Cerebellar cortex (tissue), 1 donor: ENCODE data around the gene ADAM15.

Experiments used
- DNase-seq: peaks from one replicate; pipeline ENCODE4 v3.0.0-alpha.2; 2015; ENCODE audit warnings: low spot score

The ADAM15 gene

DNA sequence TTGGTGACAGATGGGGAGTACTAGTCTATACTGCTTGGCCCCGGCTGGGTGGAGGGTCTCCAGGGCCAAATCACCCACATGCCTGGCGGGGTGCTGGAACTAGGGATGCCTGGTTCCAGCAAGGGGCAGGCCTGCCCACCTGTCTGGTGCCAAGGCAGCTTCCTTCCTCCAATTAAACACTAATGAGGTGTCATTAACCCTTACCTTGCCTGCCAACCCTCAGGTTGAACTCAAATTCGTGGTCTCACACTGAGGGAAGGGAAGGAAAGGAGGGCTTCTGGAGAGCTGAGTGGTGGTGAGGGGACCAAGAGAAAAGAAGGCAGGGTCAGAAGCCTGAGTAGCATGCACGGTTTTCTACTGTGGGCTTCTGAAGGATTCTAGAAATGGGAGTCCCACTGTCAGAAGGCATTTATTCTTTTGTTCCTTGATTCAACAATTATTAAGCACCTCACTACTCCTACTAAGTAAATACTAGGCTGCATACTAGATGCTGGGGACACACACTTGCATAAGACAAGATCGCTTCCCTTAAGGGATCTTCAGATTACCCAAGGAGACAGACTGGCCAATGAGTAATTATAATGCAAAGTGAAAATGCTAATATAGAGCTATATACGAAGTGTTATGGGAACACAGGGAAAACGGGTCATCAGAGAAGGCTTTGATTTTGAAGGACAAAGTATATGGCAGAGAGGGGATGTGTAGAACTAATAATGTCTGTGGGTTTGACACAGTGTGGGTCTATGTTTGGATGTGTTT lies 21.6 kb downstream of the ADAM15 start:
- DNase-seq, result no peak

GRCh38 chr1:155073377-155074242 lies 22.5 kb downstream of the ADAM15 start:
- no peak for DNase-seq

DNA sequence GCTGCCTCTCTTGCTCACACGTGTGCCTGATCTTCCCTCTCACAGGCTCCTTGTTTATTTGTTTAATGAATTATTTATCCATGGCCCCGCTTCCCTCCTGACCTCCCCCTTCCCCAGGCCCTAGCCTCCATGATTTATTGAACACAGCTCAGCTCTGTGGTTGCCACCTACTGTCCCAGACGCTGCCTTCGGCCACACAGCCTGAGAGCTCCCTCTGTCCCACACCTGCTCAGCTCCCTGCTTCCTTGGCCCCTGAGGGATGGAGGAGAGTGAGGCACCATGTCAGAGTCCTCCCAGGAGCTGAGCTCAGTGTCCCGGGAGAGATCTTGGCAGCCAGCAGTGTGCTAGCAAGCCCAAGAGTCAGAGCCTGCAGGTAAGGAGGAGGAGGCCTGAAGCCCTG lies 24.4 kb downstream of the ADAM15 start:
- DNase-seq, result no peak

DNA sequence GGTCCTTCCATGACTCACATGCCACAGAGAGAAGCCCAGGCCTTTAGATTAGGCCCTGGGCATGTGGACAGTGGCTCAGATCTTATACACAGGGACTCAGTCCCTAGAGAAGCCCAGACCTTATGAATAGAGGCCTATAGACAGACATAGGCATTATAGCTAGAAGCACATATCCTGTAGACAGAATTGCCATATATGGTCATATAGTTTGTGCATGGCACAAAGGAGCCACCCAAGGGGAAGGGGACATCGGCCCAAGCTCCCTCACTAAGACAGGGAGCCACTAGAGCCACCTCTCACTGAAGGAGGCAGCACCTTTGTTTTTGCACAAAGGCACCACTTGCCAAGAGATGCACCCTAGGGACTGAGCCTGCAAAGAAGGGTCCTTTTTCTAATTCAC lies 25.3 kb downstream of the ADAM15 start:
- no peak for DNase-seq

DNA sequence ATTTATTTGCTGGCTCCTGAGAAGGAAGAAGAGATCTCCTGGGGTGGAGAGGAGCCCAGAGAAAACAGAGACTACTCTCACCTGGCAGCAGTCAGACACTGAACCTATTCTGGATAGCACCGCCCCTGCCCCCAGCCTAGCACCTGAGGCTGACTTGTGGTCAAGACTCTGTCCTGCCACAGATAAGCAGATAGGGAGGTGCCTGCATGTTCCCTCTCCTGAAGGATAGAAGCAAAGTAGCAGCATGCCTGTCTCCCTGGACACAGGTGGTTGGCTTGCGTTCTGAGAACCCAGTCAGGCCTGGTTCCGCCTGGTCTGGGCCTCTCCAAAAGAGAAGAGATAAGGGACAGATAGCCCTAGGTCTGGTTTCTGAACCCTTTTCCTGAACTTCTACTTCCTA lies 26.2 kb downstream of the ADAM15 start:
- no peak for DNase-seq

DNA sequence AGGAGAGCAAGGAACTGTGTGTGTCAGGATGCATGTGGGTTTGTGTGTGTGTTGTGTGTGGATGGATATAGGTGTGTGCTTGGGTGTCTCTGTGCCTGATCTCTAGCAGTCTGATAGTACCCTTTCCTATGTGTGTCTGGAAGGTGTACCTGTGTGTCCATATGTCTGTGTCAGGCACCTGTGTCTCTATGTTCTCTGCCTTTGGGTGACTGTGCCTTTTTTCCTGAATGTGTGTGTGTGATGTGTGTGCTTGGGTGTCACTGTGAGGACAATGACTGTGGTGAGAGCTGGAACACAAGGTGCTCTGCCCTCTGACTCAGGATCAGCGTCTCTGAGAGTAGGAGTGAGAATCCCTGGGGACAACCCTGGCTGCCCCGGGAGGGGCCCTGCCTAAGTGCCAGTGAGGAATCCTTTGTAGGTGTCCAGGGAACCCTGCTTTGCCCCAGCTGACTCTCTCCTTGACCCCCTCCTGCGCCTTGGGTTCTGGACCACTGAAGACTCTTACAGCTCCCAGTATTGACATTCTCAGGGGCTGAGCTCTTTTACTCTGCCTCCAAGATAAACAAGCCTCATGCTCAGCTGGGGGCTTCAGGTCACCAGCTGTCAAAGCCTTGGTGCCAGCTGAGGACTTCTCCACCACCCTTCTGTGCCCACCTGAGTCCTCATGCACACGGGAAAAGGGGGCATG lies 26.8 kb downstream of the ADAM15 start:
- DNase-seq, result no peak

DNA sequence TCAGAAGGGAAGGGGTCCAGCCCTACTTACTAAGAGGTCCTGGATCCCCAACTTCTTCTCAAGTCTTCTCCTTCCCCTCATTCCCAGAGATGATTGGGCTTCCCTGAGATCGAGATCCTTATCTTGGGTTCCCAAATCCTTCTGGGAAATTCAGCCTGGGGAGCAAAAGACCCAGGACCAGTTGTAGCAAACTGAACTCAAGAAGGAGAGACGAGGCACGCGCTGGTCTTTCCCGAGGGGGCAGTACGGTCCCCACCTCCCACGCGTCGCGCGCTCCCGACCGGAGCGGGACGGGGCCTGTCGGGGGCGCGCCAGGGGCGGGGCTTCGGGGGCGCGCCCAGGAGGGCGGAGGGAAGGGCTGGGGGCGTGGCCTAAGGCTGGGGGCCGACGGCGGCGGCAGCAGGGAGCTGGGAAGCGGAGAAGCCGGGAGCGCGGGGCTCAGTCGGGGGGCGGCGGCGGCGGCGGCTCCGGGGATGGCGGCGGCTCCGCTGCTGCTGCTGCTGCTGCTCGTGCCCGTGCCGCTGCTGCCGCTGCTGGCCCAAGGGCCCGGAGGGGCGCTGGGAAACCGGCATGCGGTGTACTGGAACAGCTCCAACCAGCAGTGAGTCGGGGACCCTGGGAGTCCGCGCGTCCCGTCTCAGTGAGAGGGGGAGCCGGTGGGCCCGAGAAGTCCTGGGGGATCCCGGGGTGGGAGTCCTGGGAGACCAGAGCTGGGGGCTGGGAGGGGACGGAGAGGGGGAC lies 27.5 kb downstream of the ADAM15 start, which contains the start of gene EFNA3:
EFNA3 (plus strand) TSS at position 369 of the 741 bp plus-strand sequence; CDS start at position 474, 105 bp downstream.
- no peak for DNase-seq

DNA sequence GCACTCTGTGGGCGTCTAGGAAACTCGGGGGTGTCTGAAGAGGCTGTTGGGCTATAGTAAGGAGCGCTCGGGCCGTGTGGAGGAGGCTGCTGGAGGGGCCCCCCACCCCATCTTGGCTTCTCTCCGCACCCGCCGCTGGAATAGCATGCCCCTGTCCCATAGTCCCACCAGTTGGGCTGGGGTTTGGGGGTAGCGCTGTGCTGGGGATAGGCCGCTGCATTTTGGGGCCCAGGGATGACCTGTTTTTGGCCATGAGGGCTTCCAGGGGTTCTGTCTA lies 28.0 kb downstream of the ADAM15 start:
- no peak for DNase-seq

DNA sequence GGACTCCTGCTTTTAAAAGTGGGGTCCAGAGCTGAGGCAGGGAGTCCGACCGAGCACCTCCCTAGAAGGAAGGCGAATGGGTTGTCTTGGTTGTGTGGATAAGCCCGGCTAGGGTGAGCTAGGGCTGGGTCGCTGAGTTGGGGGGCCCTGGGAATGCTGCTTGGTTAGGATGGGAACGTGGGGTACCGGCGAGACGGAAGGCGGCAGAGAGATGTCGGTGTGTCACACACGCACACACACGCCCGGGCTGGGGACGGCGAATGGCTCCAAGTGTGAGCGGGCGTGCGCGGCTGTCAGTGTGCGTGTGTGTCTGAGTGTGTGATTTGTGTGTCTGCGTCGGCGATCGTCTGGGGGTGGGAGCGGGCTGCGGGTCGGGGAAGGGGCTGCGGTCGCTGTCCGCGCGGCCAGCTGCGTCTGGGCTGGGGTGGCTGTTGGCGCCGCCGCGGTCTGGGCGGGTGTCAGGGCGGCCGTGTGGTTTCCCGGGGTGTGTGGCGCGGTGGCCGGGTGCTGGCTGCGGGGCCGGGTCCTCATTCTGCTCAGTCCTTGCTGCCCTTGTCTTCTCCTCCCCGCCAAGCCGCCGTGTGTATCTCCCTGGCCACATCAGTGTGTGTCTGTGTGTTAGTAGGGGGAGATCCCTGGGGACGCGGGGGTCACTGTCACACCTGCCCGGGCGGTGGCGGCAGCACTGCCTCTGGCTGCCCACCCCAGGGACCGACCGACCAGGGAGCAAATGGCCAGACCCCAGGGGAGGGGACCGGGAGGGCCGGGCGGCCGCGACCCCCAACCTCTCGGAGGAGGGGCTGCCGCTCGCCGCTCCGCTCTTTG lies 28.6 kb downstream of the ADAM15 start:
- no peak for DNase-seq

DNA sequence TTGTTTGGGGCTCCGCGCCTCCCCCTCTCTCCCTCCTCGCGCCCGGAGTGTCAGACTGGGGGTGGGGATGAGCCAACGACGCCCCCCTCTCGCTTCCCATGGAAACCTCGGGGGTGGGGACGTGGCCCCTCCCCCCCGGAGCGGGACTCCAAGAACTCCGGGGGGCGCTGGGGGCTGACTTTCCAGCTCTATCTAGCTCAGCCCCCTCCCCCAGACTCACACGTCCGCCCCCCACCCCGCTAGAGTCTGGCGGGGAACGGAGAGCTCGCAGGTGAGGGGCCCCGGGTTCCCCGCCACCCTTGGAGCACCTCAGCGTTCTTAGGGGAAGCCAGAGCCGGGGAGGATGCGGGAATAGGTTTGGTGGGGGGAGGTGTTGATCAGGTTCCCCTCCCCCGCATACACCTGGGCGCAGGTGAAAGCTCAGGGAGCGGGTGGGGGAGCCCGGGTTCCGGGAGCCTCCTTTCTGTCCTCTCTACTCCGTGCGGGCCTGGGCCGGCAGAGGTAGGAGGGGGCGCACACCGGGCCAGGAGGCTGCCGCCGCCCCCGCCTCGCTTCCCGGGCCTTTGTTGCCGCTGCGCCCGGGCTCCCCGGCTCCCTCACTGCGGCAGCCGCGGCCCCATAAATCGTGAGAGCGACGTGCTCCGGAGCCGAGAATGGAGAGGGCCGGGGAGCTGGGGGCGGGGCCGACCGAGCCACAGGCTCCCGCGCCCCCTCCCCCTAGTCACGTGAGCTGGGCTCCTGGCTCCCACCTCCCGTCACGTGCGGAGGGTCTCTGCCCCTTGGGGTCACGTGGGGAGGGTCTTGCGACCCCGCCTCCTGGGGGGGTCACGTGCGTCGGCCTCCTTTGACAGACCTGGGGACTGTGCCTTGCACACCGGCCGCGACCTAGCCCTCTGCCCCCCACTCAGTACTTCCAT lies 29.5 kb downstream of the ADAM15 start:
- DNase-seq, result no peak

GRCh38 chr1:155081472-155082300 lies 30.6 kb downstream of the ADAM15 start:
- DNase-seq, result no peak

DNA sequence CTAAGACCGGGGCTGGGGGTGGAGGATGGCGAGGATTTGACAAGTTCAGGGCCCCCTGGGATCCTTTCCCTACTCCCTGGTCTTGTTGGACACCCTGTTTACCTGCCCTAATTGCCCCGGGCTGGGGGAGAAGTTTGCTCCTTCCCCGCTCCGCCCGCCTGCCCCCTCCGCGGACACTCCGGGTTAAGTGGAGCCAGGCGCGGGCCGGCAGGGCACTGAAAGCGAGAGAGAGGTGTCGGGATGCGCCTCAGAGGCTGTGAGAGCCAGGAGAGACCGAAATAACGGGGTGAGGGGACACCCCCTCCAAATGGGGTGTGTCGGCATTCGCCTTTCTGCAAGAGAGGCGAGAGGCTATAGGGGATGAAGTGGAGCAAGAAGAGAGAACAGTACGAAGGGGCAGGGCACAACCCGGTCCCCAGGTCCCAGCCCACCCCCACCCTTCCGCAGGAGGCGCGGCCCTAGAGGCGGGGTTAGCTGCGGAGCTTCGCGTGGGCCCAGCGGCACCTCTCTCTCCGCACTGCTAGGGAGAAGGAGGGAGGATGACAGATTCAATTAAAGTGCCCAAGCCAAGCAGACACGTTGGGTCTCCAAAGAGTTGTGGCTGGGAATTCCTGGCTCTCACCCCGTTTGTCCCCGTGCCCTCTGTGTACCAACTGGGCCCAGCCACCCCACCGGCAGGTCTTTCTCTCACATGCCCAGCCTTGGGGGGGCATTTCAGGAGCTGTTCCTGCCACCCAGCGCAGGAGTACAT lies 31.4 kb downstream of the ADAM15 start:
- DNase-seq, result no peak

DNA sequence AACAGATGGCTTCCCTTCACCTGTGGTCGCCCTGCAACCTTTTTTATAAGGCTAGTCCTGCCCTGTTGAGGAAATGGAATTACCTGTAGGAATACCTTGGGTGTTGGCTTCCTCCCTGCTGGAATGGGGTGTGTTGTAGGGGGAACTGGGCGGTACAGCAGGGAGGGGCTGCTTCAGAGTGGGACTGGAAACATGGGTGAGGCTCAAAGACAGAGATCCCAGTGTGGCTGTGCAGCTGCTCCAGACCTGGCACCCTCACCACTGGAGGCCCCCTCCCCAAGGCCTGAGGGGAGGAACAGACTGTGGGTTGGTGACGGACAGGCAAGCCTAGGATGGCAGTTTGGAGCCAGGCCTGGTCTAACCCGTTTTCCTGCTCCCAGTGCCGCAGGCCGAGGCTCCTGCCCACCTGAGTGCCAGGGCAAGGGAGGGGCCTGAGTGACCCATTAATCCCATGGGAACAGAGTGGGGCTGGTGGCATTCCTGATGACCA lies 32.0 kb downstream of the ADAM15 start:
- no peak for DNase-seq

DNA sequence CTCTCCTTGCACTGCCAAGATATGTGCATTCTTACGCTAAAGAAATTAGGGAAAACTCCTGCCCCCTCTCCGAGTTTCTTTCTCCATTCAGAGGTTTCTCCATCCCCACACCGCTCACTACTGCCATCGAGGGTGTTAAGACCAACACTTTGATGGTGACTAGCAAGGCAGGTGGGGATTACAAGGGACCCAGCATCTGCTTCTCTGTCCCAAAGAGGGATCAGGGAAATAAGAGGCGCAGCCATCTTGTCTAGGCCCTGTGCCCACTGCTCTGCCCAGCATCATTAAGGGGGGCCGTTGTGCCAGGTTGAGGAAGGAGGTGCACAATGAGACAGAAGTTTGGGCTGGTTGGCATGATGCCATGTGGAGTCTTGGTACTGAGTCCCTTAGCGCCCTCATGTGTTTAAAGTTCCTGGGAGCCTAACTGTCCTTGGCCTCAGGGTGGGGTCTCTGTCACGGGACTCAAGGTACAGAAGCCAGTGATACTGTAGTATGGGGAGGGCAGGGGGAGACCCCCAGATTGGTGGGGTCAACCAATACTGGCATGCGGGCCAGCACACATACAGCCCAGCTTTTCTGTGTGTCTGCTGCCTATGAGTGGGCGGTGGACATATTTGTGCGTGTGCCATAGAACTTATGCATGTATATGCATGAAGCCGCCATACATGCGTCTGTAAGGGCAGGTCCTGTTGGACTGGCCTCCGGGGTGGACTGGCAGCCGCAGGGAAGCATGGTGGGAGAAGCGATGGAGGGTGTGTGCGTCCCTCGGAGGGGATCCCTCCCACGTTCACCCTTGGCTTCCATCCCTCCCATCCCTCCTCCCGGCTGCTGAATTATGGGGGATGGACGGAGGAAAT lies 33.0 kb downstream of the ADAM15 start:
- peak; percentile 65 for DNase-seq

DNA sequence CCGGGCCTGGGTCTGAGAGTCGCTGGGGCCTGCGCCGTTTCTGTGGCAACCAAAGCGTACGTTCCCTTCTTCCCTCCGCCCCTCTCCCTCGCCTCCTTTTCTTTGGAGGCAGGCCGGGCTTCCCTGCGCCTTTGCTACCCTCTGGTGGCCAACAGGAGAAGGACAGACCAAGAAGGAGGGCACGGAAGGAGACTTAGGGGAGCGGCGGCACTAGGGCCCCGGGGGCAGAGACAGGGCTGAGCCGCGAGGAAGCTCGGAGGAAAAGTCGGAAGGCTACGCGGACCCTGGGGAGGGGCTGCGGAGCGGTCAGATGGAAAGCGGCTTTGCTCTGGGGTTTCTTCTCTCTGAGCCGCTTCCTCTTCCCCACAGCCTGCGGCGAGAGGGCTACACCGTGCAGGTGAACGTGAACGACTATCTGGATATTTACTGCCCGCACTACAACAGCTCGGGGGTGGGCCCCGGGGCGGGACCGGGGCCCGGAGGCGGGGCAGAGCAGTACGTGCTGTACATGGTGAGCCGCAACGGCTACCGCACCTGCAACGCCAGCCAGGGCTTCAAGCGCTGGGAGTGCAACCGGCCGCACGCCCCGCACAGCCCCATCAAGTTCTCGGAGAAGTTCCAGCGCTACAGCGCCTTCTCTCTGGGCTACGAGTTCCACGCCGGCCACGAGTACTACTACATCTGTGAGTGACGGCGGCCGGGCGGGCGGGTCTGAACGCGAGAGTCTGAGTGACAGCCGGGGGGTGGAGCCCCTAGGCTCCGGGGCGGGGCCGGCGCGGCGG lies 33.8 kb downstream of the ADAM15 start:
- peak; percentile 98 for DNase-seq

DNA sequence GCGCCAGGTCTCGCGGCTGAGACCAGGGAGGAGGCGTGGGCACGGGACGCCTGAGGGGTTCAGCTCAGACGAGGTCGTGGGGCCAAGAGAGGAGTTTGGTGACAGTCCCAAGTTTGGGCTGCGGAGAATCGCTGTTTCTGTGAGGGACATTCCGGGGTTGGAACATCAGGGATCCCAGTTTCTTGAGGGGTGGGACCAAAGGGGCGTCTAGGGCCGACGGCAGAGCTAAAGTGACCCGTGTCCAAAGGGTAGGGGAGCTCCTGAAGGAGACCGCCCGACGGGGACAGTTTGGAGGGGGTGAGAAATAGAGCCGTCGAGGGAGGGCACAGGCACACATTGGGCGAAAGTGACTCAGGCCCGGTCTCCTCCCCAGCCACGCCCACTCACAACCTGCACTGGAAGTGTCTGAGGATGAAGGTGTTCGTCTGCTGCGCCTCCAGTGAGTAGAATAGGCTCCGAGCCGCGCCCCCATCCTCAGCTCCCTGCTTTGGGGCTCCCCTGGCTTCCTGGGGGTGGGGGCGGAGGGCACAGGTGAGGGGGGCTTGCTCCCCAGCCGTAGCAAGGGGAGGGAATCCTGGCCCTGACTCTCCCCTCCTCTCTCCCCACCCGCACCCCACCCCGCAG lies 34.5 kb downstream of the ADAM15 start:
- no peak for DNase-seq
